A549 (cell line): ENCODE results near the gene AMN1.

Experiments
- EHMT2 ChIP-seq: fragments of 200-600 bp; sonication (generic); IDR thresholded peaks from 2 replicates; pipeline ENCODE4 v1.6.1; 2016; ENCODE audit warnings: antibody characterized with exemption, low read depth, mild to moderate bottlenecking, moderate library complexity
- HDAC2 ChIP-seq: fragments of 200-600 bp; sonication (generic); IDR thresholded peaks from 2 replicates; pipeline ENCODE4 v1.6.1; 2016
- POLR2A ChIP-seq: IDR thresholded peaks from 2 replicates; pipeline ENCODE4 v1.6.1; 2012; ENCODE audit warnings: mild to moderate bottlenecking, low read length
- RAD21 ChIP-seq, 2 experiments: fragments of >200 bp in 1 of 2; sonication (Bioruptor Twin) in 1 of 2; formaldehyde crosslinking in 1 of 2; IDR thresholded peaks in 1 of 2; conservative IDR thresholded peaks in 1 of 2; 2 replicates in 1 of 2; 3 replicates in 1 of 2; pipeline ENCODE4 v1.6.1; 2012 to 2018; ENCODE audit warnings: inconsistent platforms in 1 of 2
- RCOR1 ChIP-seq: fragments of 150-350 bp; IDR thresholded peaks from 2 replicates; pipeline ENCODE4 v1.6.1; 2014; ENCODE audit warnings: antibody characterized with exemption, low read length, low read depth
- TF ChIP-seq, protein P1 (sequence below): fragments of >200 bp; sonication (Bioruptor Twin); formaldehyde crosslinking; IDR thresholded peaks from 3 replicates; pipeline ENCODE4 v1.5.1; 2016
- TF ChIP-seq, protein P2 (sequence below): fragments of >200 bp; sonication (Bioruptor Twin); formaldehyde crosslinking; IDR thresholded peaks from 2 replicates; pipeline ENCODE4 v1.6.1; 2016

DNA sequence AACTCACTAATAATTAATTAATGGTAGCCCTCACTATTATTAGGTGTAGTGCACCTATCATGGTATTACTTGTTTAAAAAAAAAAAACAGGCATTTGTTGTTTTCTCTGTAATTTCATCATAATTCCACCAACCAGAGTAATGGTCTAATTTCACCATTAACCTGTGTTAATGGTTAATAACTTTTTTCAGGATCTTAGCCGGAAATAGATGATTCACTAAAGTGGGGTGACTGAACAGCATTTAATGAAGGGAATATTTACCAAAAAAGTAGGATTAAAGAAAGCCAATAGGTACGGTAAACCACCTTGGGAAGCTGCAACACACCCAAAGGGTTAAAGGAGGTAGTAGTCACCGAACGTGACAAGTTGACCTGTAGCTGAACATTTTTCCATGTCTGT is 56.3 kb downstream of the AMN1 start:
- TF ChIP-seq, protein P1, sequence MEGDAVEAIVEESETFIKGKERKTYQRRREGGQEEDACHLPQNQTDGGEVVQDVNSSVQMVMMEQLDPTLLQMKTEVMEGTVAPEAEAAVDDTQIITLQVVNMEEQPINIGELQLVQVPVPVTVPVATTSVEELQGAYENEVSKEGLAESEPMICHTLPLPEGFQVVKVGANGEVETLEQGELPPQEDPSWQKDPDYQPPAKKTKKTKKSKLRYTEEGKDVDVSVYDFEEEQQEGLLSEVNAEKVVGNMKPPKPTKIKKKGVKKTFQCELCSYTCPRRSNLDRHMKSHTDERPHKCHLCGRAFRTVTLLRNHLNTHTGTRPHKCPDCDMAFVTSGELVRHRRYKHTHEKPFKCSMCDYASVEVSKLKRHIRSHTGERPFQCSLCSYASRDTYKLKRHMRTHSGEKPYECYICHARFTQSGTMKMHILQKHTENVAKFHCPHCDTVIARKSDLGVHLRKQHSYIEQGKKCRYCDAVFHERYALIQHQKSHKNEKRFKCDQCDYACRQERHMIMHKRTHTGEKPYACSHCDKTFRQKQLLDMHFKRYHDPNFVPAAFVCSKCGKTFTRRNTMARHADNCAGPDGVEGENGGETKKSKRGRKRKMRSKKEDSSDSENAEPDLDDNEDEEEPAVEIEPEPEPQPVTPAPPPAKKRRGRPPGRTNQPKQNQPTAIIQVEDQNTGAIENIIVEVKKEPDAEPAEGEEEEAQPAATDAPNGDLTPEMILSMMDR = no peak
- no peak for TF ChIP-seq POLR2A
- no peak for TF ChIP-seq RAD21 (conservative IDR thresholded peaks at IDR 0.05 in 1 of 2, IDR thresholded peaks at IDR 0.05 in 1 of 2)
- TF ChIP-seq HDAC2 = no peak
- TF ChIP-seq EHMT2 = no peak
- TF ChIP-seq RCOR1 = no peak
- TF ChIP-seq, protein P2, sequence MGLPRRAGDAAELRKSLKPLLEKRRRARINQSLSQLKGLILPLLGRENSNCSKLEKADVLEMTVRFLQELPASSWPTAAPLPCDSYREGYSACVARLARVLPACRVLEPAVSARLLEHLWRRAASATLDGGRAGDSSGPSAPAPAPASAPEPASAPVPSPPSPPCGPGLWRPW = no peak
